ENCODE measurements around the gene METTL16.

Gene METTL16

DNA sequence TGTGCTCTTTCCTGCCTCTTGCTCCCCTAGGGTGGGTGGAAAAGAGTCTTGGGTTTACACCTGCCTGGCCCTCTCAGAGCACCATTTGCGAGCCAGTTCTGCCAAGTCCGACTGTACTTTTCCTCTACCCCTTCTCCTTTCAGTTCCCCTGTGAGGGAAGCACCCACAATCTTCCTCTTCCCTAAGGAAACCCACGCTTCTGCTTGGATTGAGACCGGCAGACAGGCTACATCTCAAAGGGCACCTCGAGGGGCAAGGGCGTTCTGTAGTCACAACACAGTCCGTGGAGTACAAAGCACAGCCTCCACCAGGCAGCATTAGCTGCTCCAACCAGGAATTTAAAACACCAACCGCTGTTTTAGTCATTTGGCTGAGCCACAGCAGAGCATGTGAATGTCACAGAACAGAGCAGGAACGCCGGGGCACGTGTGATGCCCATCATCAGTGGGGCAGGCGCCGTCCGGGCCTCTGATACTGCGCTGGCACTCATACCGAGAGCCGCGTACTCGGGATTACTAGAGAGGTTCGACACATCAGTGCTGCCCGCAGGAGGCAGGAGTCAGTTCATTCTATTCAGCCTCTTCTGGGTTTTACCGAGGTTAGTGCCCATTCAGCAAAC lies 97.1 kb downstream of the METTL16 start:
- DNase-seq (ENCODE audit: low spot score): no peak

GRCh38 chr17:2412561-2413021 lies 99.1 kb downstream of the METTL16 start:
- DNase-seq (ENCODE audit: low spot score): peak; percentile 72

- no peak for DNase-seq (ENCODE audit: low spot score)
Observed at GRCh38 chr17:2410951-2411350, 100.7 kb downstream of the METTL16 start.

DNA sequence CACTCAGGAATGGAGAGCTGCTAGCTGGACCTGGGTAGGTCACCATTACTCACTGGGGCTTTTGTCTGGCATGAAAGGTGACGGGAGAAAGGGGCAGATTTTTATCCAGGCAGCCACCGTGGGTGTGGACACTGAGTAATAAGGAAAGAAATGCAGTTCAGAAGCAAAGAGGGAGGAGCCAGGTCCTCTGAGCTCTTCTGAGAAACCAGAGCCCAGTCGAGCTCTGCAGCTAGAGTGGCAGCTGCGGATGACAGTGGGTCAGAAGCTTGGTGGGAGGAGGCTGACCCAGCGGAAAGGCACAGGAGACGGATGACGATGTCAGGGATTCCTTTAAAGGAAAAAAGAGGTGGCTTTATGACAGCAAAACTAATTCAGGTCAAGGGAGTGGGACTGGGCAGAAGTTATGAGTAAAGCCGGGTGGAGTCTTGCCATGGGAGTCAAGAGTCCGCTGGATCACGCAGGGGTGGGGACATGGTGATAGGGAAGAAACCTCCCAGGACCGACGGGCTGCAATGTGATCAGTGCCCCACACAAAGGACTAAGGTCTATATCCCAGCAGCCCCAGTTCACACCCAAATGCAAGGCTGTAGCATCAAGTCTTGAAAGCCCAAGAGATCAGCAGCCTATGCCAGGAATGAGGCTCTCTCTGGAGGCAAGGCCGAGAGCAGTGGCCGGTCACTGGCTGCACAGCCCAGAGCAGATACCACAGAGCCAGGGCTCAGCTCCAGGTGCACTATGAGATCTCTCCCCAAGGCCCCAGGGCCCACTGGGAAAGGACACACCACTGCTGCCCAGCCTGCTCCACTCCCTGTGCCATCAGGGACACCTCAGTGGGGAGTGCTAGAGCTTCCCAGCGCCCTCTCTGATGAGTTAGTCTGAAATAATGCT lies 104.5 kb downstream of the METTL16 start:
- DNase-seq (ENCODE audit: low spot score): peak; percentile 82

- no peak for DNase-seq (ENCODE audit: low spot score)
Observed at GRCh38 chr17:2406271-2406902, 105.3 kb downstream of the METTL16 start.

- DNase-seq (ENCODE audit: low spot score): peak; percentile 72
Observed at GRCh38 chr17:2405247-2405926, 106.3 kb downstream of the METTL16 start.

- no peak for DNase-seq (ENCODE audit: low spot score)
Observed at GRCh38 chr17:2403044-2403443, 108.6 kb downstream of the METTL16 start.

DNA sequence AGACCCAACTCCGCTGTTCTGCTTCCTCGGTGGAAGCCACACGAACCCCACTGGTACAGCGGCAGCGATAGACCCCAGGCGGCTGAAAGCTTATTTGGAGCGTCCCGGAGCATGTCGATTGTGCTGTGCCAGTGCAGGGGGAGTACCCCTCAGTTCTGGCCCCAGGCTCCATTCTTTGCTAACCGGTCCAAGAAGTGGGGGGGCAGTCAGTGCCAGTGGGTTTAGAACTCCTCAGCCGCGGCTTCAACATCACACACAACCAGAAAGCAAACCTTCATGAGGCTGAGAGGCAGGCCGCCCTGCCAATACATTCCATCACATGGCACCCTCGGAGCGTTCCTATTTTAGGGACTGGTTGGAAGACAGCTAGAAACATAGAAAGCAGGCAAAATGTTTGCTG lies 109.1 kb downstream of the METTL16 start:
- DNase-seq (ENCODE audit: low spot score): no peak

GRCh38 chr17:2401426-2402221 lies 110.1 kb downstream of the METTL16 start:
- DNase-seq (ENCODE audit: low spot score): peak; percentile 94

- peak; percentile 96 for DNase-seq (ENCODE audit: low spot score)
Observed at GRCh38 chr17:2400877-2401425, 110.7 kb downstream of the METTL16 start, which contains the start of gene MNT. Gene MNT (minus strand): TSS chr17:2401060. CDS start chr17:2400712, 348 bp downstream.

DNA sequence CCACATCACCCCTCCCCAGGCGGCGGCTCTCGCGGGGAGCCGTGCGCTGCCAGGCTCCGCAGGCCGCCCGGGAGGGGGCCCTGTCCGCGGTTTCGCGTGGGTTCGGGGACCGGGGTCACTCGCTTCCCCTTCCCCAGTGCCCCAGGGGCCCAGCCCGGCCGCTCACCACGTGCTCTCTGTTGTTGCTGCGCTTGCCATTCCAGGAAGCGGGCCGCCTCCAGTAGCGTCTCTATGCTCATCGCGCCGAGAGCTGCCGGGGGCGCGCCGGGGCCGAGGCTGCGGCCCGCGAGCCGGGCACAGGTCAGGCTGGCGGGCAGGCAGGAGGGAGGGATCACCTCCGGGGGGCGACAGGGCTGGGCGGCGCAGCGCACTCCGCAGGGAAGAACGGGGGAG lies 111.2 kb downstream of the METTL16 start:
- DNase-seq (ENCODE audit: low spot score): no peak

DNA sequence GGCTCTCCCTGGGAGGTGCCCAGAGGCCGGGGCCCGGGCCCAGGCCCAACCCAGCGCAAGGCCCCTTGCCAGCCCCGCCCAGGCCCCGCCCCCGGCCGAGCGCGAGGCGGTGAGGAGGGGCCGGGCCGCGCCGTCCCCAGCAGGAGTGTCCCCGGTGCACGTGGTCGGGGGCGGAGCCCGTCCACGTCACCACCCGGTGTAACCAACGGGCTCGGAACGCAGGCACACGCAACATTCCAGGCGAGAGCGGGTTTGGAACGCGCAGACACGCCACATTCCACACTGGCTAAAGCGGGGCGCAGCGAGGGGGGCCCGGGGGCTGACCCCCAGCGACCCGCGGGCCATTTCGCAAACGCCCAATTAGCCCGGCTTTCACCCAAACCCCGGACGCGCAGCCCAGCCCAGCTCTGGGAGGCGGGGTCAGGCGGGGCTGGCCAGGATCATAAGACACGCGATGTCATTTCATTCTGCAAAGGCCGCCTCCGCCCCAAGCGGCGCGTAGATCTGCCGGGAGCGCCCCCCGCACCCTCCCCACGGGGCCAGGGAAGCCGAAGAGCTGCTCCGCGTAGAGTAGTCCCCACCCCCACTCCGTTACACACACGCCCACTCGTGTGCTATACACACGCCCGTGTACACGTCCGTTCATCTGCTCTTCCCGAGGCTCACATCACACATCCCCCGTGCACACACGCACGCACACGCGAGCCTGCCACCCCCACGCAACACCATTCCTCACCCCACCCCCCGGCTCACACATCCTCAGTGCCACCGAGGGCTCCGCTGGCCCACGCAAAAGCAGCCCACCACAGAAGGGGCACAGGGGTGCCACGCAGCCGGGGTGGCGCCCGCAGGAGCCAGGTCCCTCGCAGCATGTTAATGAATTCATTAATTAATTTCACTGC lies 111.9 kb downstream of the METTL16 start:
- peak; percentile 95 for DNase-seq (ENCODE audit: low spot score)

- DNase-seq (ENCODE audit: low spot score): peak; percentile 59
Observed at GRCh38 chr17:2398655-2399571, 112.8 kb downstream of the METTL16 start.

GRCh38 chr17:2398182-2398581 lies 113.5 kb downstream of the METTL16 start:
- DNase-seq (ENCODE audit: low spot score): no peak

- no peak for DNase-seq (ENCODE audit: low spot score)
Observed at GRCh38 chr17:2397247-2398171, 114.2 kb downstream of the METTL16 start.

DNA sequence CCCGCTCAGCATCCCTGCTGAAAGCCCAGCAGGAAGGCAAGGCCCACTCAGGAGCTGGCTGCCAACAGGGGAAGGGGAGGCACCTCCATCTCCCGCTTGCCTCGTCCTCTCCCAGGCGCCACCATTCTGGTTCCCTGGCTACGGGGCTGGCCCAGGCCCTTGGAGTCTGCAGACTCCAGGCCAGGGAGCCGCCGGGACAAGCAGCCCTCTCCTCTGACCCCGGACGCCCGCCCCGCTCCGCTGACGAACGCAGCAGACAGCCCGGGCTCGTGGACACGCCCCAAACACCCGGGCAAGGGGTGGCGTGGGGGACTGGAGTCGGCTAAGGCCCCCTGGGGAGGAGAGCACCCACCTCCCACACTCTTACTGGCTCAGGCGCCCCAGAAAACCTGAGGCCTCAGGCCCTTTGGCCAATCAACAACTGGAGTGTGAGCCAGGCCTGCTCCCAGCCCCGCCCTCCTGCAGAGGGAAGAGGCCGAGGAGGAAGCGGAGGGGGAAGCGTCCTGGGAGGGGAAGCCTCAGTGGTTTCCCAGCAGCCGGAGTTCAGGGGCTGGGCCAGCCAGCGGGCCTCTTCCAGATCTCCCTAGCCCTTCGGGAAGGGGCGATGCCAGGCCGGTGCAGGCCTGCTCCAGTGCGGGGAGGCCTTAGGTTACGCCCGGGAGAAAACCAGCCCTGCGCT lies 115.0 kb downstream of the METTL16 start:
- DNase-seq (ENCODE audit: low spot score): peak; percentile 94

GRCh38 chr17:2396192-2396567 lies 115.5 kb downstream of the METTL16 start:
- DNase-seq (ENCODE audit: low spot score): no peak
